Natural killer cell (primary cell): ENCODE data around the gene PLXNA4. TPM values are rescaled to one million over a fixed set of nuclear protein-coding genes. Genes with fewer than 3 reads are reported as not detected.

ENCODE experiments used
- ATAC-seq, 3 donors: fragments of 150-1000 bp in 2 of 3; fragments of 200-7000 bp in 1 of 3; cut with Tn5 transposase; 1 replicate in 1 of 3; 2 replicates in 2 of 3; pipeline ENCODE4 v1.10.0; 2021; ENCODE audit warnings: mild to moderate bottlenecking in 2 of 3, moderate library complexity in 2 of 3
- DNase-seq, 2 donors: peaks; one replicate each; pipeline versions ENCODE4 v3.0.0 to v3.0.0-alpha.2; 2013 to 2021; ENCODE audit warnings: mixed read lengths in 1 of 2
- H3K27ac ChIP-seq: one replicate; pipeline ENCODE4 v1.5.1; 2013; ENCODE audit warnings: mild to moderate bottlenecking, low read length
- H3K27me3 ChIP-seq: one replicate; pipeline ENCODE4 v1.6.1; 2013; ENCODE audit warnings: low read length; ENCODE audit not compliant: control insufficient read depth, insufficient read depth
- H3K36me3 ChIP-seq: one replicate; pipeline ENCODE4 v1.6.1; 2013; ENCODE audit warnings: low read length; ENCODE audit not compliant: control insufficient read depth, insufficient read depth
- H3K4me1 ChIP-seq: one replicate; pipeline ENCODE4 v1.6.1; 2013; ENCODE audit warnings: low read length; ENCODE audit not compliant: control insufficient read depth, insufficient read depth
- H3K4me3 ChIP-seq: one replicate; pipeline ENCODE4 v1.5.1; 2013; ENCODE audit warnings: low read length
- H3K9me3 ChIP-seq: one replicate; pipeline ENCODE4 v1.6.1; 2013; ENCODE audit warnings: low read length; ENCODE audit not compliant: control insufficient read depth, insufficient read depth
- H3K27ac Mint-ChIP-seq, 2 donors: one replicate each; pipeline ENCODE4 v1.8.0; 2022; ENCODE audit warnings: mild to moderate bottlenecking in 2 of 2, mixed read lengths in 2 of 2, moderate library complexity in 1 of 2
- H3K27me3 Mint-ChIP-seq, 2 donors: one replicate each; pipeline ENCODE4 v1.8.0; 2022; ENCODE audit warnings: low read depth in 2 of 2, mixed read lengths in 2 of 2
- H3K36me3 Mint-ChIP-seq: one replicate; pipeline ENCODE4 v1.8.0; 2022; ENCODE audit warnings: mixed read lengths
- H3K4me1 Mint-ChIP-seq, 2 donors: one replicate each; pipeline ENCODE4 v1.8.0; 2022; ENCODE audit warnings: mixed read lengths in 2 of 2
- H3K4me3 Mint-ChIP-seq: one replicate; pipeline ENCODE4 v1.8.0; 2022; ENCODE audit warnings: mild to moderate bottlenecking, moderate library complexity, mixed read lengths
- H3K9me3 Mint-ChIP-seq, 2 donors: one replicate each; pipeline ENCODE4 v1.8.0; 2022; ENCODE audit warnings: mixed read lengths in 2 of 2
- CTCF ChIP-seq: fragments of 200-600 bp; IDR thresholded peaks from one replicate; pipeline ENCODE4 v1.8.0; 2022; ENCODE audit warnings: antibody characterized with exemption
- WGBS: methylation state at CpG from one replicate; pipeline ENCODE4 v1.1.7; 2013; ENCODE audit warnings: missing lambda C conversion rate; ENCODE audit not compliant: insufficient coverage; 5-methylcytosine and 5-hydroxymethylcytosine counted together
- intact Hi-C: fragments of 100-400 bp; cut with micrococcal nuclease; formaldehyde crosslinking; loops from one replicate; pipeline ENCODE4 v1.14.2; 2022
- total RNA-seq, 4 donors: library from RNA; stranded (reverse); fragments of 120-200 nt in 1 of 4; gene quantifications; one replicate each; pipeline versions ENCODE4 v1.2.3 to v1.2.4, GENCODE V29; 2013 to 2022

The PLXNA4 gene
- total RNA-seq, 3 donors from 2014 or later (not counting 1 experiment from before 2014, with no cell fraction given), result 5.1 to 15.3 (median 10.9) TPM

GRCh38 chr7:132185150-132185549 is 391.1 kb downstream of the PLXNA4 start:
- H3K27me3 Mint-ChIP-seq, result peaks cover 0 to 4% of the 10 kb centered on the region in 2 donors
- WGBS, result 89% methylated on average over 7 of the region's 7 CpGs
- peaks cover 12% of the 10 kb centered on the region for H3K36me3 Mint-ChIP-seq
- no peak for ATAC-seq
- Histone ChIP-seq H3K4me1 (no peaks in the 10 kb centered on the region), H3K9me3 (peaks cover 7% of the 10 kb centered on the region), H3K27ac (no peak overlapping the region), H3K36me3 (no peaks in the 10 kb centered on the region), H3K4me3 (no peak overlapping the region), H3K27me3 (no peaks in the 10 kb centered on the region)
- TF ChIP-seq CTCF, result no peak
- H3K4me3 Mint-ChIP-seq, result no peak overlapping the region
- intact Hi-C loops, result no loop called here
- H3K9me3 Mint-ChIP-seq, result peaks cover 0 to 7% of the 10 kb centered on the region in 2 donors
- no peak overlapping the region for H3K27ac Mint-ChIP-seq
- no peaks in the 10 kb centered on the region for H3K4me1 Mint-ChIP-seq
- DNase-seq, result no peak

GRCh38 chr7:132183781-132184380 is 392.4 kb downstream of the PLXNA4 start:
- no peak overlapping the region for H3K27ac ChIP-seq
- no peak overlapping the region for H3K27ac Mint-ChIP-seq
- H3K27me3 Mint-ChIP-seq, result peaks cover 0 to 3% of the 10 kb centered on the region in 2 donors
- peaks cover 0 to 7% of the 10 kb centered on the region in 2 donors for H3K9me3 Mint-ChIP-seq
- no peak for DNase-seq
- TF ChIP-seq CTCF, result no peak
- peaks cover 12% of the 10 kb centered on the region for H3K36me3 Mint-ChIP-seq
- no peak overlapping the region for H3K4me3 ChIP-seq
- WGBS, result 76% methylated on average over 8 of the region's 8 CpGs
- H3K9me3 ChIP-seq, result peaks cover 7% of the 10 kb centered on the region
- H3K4me3 Mint-ChIP-seq, result no peak overlapping the region
- H3K4me1 Mint-ChIP-seq, result no peaks in the 10 kb centered on the region
- no peaks in the 10 kb centered on the region for H3K27me3 ChIP-seq
- no peaks in the 10 kb centered on the region for H3K36me3 ChIP-seq
- H3K4me1 ChIP-seq, result no peaks in the 10 kb centered on the region
- ATAC-seq, result no peak
- intact Hi-C loops, result no loop called here

GRCh38 chr7:132182992-132183391 is 393.3 kb downstream of the PLXNA4 start:
- no peaks in the 10 kb centered on the region for H3K4me1 ChIP-seq
- H3K27me3 ChIP-seq, result no peaks in the 10 kb centered on the region
- TF ChIP-seq CTCF, result no peak
- Mint-ChIP-seq H3K36me3 (peaks cover 12% of the 10 kb centered on the region), H3K27me3 (no peaks in the 10 kb centered on the region), H3K9me3 (peaks cover 0 to 7% of the 10 kb centered on the region in 2 donors), H3K4me3 (no peak overlapping the region), H3K27ac (no peak overlapping the region), H3K4me1 (no peaks in the 10 kb centered on the region)
- DNase-seq, result no peak
- WGBS, result 96% methylated on average over 6 of the region's 6 CpGs
- H3K4me3 ChIP-seq, result no peak overlapping the region
- intact Hi-C loops, result no loop called here
- peaks cover 7% of the 10 kb centered on the region for H3K9me3 ChIP-seq
- no peaks in the 10 kb centered on the region for H3K36me3 ChIP-seq
- no peak overlapping the region for H3K27ac ChIP-seq
- no peak for ATAC-seq
